Activated CD8-positive, alpha-beta memory T cell treated with anti-CD3 and anti-CD28 coated beads, Interleukin-2, amount 50 U/mL, for 24 hours (primary cell): Measurements from ENCODE around the gene GPRC5B.

Experiments used
- DNase-seq: peaks from one replicate; pipeline ENCODE4 v3.0.0-alpha.2; 2020; ENCODE audit errors: extremely low read depth

GPRC5B gene

GRCh38 chr16:19872179-19872863, 12.3 kb downstream of the GPRC5B start:
- DNase-seq = no peak

- DNase-seq = no peak
Measured at GRCh38 chr16:19871721-19872120, 12.9 kb downstream of the GPRC5B start.

DNA sequence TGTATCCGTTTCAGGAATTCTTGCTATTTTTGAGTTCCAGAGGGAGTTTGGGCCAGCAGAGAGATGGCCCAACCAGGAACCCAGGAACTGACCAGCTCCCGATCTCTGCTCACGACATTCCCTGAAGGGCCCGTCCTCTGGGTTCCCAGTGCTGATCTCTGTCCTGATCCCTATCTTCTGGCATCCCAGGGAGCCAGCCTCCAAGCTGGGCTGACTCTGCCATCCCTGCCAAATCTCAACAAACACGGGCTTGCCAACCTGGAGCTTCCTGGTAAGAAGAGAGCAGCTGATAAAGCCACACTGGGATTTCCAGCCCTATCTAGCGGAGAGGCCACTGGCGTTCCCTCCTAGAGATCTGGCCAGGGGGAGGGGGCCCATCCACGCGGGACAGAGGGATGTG, 16.2 kb downstream of the GPRC5B start:
- DNase-seq = no peak

- DNase-seq = no peak
Measured at GRCh38 chr16:19864566-19864965, 20.1 kb downstream of the GPRC5B start.

DNA sequence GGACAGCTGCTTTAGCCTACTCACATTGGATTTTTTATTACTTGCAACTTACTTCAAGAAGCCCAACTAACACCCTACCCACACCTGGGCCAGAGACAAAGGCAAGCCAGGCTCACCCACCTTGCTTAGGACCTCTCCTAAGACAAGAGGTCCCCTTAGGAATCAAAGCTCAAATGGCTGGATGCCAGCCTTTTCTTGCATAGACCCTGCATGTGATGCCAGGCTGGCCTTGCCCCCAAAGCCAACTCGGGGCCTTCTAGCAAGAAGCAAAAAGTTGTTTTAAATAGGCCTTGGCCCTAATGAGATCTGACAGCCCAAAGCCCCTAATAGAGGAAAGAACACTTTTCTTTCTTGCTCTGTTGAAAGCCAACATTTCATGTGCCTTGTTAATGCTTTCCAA, 20.7 kb downstream of the GPRC5B start:
- DNase-seq = no peak

GRCh38 chr16:19861811-19862327, 22.8 kb downstream of the GPRC5B start:
- DNase-seq = no peak

GRCh38 chr16:19861133-19861532, 23.5 kb downstream of the GPRC5B start:
- DNase-seq = no peak

GRCh38 chr16:19860166-19861041, 24.2 kb downstream of the GPRC5B start:
- DNase-seq = no peak

- DNase-seq = no peak
Measured at GRCh38 chr16:19859603-19860002, 25.0 kb downstream of the GPRC5B start.

- DNase-seq = no peak
Measured at GRCh38 chr16:19859166-19859565, 25.5 kb downstream of the GPRC5B start.

DNA sequence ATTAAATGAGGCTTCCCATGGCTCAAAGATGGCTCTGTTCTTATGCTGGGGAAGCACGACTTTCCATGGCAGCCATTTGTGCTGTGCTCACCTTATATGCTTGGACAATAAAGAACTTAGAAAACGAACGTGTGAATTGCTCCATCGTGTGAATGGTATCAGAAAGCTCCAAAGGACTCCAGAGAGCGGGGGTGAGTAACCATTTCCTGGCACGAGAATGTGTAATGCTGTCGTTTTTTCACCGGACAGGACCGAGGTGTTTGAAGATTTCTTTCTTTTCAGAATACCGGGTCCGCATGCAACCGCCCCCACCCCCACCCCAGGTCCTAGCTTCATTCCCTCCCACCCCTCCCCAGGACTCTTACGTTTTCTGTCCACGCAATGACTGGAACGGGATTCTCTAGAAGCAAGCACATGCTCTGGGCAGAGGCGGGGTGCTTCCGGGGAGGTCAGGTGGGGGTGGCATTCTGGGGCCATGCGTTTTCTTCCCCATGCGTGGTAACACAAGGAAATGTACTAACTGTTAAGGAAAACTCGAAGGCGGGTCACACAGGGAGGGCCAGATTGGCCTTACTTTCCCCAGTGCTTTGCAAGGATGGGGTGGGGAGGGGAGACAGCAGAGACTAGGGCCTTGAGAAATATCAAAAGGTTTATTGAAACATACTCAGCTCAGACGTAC, 26.2 kb downstream of the GPRC5B start:
- DNase-seq = no peak

DNA sequence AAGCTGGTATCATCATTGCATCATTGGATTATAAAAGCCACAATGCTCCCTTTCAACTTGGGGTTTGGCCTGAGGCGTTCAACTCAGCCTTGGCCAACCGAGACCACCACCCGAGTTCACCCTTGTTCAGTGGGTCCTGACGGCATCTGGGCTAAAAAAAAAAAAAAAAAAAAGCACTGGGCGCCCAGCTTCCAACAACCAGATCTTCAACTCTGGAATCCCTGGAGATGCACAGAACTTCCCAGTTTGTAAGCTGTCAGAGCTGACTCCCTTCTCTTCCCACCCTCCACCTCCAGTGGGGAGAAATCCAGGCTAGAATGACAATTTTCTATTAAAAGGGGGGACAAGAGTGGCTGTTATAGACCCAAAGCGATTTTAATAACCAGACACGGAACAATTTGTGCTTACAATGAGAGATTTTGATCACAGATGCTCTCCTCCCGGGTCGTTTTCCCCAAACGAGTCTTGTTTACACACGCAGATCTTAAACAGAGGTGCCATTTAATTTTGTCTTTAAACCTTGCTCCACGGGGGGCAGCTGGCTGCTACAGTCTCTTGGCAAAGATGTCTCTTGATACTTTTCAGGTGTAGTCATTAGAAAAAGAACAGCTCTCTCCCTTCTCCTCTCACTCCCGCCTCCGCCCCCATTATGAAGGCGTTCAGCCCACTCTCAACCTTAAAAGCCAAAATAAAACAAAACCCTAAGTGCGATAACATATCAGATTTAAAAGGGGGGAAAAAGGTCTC, 26.9 kb downstream of the GPRC5B start:
- no peak for DNase-seq

DNA sequence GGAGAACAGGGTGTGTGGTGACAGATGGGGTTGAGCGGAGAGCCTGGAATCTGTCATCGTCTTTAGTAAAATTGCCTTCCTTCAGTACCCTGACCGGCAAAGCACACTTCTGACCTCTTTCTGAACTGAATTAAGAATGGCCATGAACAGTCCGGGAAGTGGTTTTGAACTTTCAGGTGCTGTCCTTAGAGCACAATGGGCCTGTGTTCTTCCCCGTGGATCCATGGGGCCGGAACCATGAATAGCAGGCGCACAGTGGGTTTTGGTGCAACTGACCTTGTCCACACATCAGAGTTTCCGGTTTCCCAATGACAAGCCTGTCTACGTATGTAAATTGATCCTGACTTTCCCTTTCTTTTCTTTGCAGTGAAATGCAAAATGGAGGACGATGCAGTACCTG, 28.5 kb downstream of the GPRC5B start:
- no peak for DNase-seq

DNA sequence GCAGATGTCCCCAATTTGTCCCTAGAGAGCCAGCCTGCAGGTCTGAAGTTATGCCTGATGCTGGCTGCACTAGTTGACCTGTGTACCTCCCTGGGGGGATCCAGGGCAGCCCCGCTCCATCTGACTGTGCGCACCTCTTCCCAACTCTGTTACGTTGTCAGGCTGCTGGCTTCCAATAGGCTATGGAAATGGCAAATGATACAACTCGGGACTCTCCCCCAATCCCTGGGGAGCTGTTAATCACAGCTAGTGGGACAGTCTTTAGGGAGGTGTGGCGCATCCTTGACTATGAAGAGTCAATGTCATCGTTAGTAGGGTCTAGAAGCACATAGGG, 30.1 kb downstream of the GPRC5B start:
- DNase-seq = no peak

DNA sequence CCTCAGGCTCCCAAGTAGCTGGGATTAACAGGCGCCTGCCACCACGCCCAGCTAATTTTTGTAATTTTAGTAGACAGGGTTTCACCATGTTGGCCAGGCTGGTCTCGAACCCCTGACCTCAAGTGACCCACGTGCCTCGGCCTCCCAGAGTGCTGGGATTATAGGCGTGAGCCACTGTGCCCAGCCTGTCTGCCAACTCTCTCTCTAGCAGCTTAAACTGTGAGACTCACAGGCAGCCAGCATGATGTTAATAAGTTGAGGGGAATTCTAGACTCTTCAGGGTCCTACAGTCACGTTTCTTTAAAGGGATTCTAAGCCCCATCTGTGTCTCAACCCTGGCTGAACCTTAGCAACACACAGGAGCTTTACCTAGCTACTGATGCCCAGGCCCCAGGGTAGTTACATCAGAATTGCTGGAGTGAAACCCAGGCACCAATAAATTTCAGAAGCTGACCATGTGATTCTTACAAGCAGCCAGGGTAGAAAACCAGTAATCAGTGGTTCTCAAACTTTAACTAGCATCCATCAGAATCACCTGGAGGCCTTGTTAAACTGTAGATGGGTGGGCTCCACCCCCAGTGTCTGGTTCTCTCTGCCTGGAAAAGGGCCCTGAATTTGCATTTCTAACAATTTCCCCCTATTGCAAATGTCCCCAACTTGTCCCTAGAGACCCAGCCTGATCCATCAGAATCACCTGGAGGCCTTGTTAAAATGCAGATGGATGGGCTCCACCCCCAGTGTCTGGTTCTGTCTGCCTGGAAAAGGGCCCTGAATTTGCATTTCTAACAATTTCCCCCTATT, 30.7 kb downstream of the GPRC5B start:
- DNase-seq = no peak

DNA sequence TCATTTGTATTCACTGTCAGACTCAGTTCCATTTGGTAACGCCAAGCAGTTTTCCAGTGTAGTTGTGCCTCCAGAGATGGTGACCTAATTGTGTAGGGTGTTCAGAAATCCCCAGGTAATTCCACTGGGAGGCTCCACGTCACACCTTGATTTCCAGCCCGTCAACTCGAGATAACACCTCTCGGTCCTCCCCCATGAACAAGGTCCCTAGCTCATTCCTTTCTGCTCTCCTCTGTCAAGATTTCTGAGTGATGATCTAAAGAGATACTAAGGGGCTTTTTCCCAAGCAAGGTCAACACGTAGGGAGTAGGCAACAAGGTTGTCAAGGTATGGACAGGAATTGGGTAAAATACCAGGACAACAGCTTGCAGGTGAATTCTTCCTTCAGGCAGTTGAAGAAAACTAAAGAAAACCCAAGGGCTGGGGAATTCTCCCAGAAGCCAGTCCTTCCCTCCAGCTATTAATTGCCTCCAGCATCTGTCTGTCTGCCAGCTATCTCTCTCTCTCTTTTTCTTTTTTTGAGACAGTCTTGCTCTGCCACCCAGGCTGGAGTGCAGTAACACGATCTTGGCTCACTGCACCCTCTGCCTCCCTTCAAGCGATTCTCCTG, 31.4 kb downstream of the GPRC5B start:
- no peak for DNase-seq

DNA sequence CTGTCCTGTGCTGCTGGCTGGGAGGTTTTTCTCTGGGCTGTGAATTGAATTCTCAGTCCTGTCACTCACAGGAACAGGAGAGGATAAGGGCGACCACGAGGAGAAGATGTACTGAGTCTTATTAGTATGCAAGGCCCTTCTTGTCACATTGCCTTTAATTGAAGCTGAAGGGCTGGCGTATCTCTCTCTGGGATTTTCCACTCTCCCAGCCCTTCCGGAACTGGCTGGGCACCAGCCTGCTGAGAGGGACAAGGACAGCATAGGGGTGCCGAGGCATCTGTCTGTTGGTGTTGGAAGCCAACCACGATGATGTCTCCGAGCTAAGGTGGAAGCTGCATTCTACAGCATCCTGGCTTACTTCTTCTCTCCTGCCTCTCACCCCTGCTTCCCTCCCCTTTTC, 33.2 kb downstream of the GPRC5B start:
- no peak for DNase-seq

DNA sequence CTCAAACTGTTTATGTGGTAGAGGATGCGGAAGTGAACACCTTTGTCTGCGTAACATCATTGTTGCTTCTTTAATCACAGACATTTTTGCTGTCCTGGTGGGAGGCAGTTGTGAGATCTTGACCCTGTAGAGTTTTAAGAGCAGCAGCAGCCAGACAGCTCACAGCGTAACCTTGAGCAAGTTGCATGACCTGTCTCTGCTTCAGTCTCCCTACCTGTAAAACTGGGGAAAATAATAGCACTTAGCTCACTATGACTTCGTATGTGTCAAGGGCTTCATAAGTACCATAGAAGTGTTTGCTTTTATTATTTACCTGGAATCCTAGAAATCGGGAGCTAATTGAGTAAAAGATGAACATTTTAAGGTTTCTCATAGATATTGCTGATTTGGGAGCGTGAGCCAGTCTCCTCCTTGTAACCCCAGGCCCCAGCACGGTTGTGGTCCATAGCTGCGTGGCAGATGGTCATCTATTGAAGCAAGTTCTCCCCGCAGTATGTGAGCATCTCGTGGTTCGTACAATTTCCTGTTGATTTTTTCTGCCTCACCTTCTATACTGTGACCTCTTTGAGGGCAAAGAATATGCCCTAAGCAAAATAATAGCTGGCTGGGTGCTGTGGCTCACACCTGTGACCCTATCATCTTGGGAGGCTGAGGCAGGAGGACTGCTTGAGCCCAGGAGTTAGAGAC, 34.4 kb downstream of the GPRC5B start:
- no peak for DNase-seq

DNA sequence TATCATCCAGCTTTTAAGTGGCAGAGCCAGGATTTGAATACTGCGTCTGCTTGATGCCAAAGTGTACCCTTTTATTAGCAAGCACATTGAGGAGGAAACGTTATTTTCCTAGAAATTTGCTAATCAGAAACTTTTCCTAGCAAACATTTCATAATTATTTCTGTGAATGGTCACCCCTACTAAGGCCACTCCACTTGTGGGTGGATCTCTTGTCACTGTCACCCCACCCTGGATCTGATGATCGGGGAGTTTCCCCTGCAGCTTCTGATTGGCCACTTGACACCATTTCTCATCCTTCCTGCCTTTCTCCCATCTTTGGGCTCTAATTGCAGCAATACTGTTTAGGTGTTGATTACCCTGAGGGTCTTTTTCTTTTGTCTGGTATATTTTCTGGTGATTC, 35.9 kb downstream of the GPRC5B start:
- no peak for DNase-seq

DNA sequence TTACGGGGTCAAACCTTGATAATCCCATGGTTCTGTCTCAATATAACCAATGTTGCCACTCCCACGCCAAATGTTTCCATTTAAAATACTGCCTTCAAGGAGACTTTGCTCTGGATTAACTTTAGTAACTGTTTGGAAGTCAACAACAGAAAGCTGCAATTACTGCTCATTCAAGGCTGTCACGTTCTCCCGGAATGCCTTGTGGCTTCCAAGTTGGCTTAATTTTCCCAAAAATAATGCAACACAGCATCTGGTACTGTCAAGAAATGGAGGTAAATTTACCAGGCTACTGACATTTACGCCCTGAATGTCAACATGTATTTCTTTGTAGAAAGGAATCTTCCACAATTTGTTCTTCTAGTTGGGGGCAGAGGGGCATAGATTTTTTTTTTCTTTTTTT, 38.2 kb downstream of the GPRC5B start:
- no peak for DNase-seq
